SHP77 treated with DMSO at 0.1 percent for 48 hours (cell line): ENCODE measurements around the gene ZNF853.
"Not testable (repeated sequence)": the region's sequence is repeated elsewhere in the genome, so short reads cannot be mapped to it uniquely, and the experiment has no call there.

Experiments used
- DNase-seq: peaks from one replicate; lab custom pipeline; 2025; lab: John Stamatoyannopoulos, UW

ZNF853 gene

GRCh38 chr7:6614953-6615722 lies at the start of gene ZNF853:
TSS of gene ZNF853 (plus strand) at chr7:6615610. CDS start at chr7:6616175, 565 bp downstream.
- DNase-seq, result no peak

DNA sequence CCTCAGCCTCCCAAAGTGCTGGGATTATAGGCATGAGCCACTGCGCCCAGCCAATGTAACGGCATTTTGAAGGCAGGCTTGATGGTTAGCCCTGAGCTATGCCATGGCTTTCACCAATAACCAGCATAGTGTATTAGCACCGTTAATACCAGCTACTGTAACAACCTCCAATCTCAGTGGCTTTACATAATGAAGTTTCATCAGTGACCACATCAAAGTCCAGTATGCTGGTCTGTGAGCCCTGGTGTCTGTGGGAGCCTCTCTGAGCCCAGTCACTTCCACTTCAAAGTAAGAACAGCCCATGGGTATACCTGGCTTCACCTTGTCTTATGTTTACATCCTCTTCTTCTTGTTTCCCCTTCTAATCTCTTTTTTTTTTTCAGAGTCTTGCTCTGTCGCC lies 49.8 kb upstream of the ZNF853 start:
- no peak for DNase-seq

DNA sequence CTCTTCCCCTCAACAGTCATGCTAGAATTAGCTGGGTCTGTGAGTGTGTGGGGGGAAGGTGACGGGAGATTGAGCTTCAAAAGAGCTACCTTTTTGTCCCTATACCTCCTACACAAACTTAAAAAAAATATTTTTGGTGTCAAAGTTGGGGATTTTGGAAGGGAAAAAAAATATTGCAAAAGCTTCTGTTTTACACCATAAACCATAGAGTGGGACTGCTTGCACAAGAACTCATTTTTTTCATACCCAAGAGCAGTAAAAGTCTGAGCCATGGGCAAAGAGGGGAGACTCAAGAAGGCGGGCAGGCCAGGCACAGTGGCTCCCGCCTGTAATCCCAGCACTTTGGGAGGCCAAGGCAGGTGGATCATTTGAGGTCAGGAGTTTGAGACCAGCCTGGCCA lies 47.5 kb upstream of the ZNF853 start:
- no peak for DNase-seq

- DNase-seq, result no peak
Observed at GRCh38 chr7:6571160-6571779, 44.1 kb upstream of the ZNF853 start.

- DNase-seq, result no peak
Observed at GRCh38 chr7:6575281-6576023, 40.0 kb upstream of the ZNF853 start.

GRCh38 chr7:6576024-6576866 lies 39.2 kb upstream of the ZNF853 start:
- DNase-seq, result no peak

DNA sequence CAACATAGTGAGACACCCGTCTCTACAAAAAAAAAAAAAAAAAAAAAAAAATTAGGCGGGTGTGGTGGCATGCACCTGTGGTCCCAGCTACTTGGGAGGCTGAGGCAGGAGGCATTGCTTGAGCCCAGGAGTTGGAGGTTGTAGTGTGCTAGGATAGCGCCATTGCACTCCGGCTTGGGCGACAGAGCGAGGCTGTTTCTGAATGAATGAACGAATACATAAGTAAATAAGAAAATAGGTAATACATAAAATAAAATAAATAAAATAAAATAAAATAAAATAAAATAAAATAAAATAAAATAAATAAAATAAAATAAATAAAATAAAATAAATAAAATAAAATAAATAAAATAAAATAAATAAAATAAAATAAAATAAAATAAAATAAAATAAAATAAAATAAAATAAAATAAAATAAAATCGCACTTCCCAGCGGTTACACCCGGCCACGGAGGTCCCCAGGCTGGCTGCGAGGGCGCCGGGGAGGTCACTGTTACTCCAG lies 38.5 kb upstream of the ZNF853 start:
- not testable (repeated sequence) for DNase-seq

GRCh38 chr7:6577369-6578113 lies 37.9 kb upstream of the ZNF853 start, which contains the start of gene ZDHHC4:
TSS of gene ZDHHC4 (plus strand) at chr7:6577454. CDS start at chr7:6580562, 3,108 bp downstream.
- peak; percentile 82 for DNase-seq

GRCh38 chr7:6578114-6579084 lies 37.0 kb upstream of the ZNF853 start:
- DNase-seq, result no peak

GRCh38 chr7:6579446-6579845 lies 36.0 kb upstream of the ZNF853 start:
- DNase-seq, result no peak

GRCh38 chr7:6585746-6586432 lies 29.5 kb upstream of the ZNF853 start:
- DNase-seq, result not testable (repeated sequence)

- DNase-seq, result no peak
Observed at GRCh38 chr7:6588566-6588965, 26.8 kb upstream of the ZNF853 start.

DNA sequence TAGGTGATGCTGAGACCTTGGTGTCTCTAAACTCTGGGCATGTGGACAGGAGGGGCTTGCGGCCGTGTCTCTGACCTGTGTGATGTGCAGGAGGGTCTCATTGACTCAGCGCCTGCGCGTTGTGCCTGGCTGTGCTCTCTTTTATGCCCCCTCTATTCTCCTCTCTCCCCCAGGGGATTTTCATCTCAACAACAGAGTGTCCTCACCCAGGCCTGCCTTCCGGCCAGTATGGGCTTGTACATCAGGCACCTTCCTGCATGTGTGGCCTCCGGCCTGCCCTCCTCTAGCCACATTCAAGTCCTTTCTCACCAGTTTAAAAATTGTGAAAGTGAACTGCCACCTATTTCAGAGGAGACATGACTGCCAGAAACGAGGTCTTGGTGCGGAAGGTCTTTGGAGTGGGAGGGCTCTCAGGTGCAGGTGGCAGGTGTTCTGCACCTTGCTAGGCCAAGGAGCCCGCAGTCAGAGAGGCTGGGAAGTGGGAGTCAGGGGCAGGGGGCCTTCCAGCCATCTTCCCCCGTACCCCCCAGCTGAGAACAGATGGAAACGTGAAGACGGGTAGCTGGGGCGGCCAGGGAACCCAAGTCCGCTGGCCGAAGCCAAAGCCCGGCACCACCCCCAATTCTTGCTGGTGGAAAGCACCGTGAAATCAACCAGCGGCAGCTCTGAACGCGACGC lies 26.1 kb upstream of the ZNF853 start:
- no peak for DNase-seq

DNA sequence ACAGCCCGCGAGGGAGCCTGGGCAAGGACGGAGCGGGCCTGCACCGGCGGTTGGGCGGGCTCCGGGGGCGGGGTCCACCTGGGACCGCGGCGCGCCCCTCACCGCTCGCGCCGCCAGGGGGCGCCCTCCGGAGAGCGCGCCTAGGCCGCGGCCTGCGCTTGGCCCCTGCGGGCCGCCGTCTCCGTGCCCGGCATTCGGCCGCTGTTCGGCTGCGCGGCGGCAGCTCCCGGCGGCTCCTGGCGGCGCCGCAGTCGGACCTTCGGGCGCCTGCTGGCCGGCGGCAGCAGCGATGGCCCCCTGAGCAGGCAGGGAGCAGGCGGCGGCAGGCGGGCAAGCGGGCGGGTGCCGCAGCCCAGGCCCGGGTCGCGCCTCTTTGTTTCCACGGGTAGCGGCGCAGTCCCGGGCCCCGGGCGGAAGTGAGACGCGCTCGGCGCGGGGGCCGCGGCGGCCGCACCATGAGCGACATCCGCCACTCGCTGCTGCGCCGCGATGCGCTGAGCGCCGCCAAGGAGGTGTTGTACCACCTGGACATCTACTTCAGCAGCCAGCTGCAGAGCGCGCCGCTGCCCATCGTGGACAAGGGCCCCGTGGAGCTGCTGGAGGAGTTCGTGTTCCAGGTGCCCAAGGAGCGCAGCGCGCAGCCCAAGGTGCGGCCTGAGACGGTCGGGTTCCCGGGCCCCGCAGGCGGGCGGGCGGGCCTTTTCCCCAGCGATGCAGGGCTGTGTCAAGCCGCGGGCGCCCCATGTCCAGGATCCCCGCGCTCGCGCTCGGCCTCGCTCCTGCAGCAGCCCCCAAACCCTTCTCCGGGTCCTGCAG lies 25.4 kb upstream of the ZNF853 start, which contains the start of gene INTS15:
Gene INTS15 (plus strand): TSS at position 193 of the 816 bp plus-strand sequence. CDS start 263 bp downstream, at position 456.
- DNase-seq, result peak; percentile 18

- peak; percentile 5 for DNase-seq
Observed at GRCh38 chr7:6590645-6591110, 24.7 kb upstream of the ZNF853 start.

- DNase-seq, result no peak
Observed at GRCh38 chr7:6600093-6600492, 15.3 kb upstream of the ZNF853 start.

DNA sequence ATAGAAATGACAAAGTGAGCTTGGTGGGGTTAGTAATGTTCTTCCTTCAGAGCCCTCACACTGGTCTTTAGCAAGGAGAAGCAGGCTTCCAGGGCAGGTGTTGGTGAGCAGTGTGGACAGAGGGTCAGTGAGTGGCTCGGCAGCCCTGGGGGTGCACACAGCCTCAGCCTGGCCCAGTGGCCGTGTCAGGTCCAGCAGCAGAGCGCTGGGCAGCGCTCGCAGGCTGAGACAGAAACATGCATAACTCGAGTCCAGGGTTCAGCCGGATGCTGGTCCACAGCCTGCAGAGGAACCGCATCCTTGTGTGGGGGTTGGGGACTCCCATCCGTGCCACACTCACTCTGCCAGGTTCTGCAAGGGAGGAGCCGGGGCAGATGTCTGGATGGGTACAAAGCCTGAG lies 11.0 kb upstream of the ZNF853 start:
- DNase-seq, result no peak
